ENCODE data around the gene EPHB1.
A peak's percentile ranks its signal among the peaks of the same experiment; 100 is the strongest.
"Not testable (repeated sequence)": the region's sequence is repeated elsewhere in the genome, so short reads cannot be mapped to it uniquely, and the experiment has no call there.

The EPHB1 gene

GRCh38 chr3:134985864-134986715 is 191.0 kb downstream of the EPHB1 start:
- FAIRE-seq (no peak), DNase-seq (ENCODE audit: insufficient read length, low spot score) (no peak)

DNA sequence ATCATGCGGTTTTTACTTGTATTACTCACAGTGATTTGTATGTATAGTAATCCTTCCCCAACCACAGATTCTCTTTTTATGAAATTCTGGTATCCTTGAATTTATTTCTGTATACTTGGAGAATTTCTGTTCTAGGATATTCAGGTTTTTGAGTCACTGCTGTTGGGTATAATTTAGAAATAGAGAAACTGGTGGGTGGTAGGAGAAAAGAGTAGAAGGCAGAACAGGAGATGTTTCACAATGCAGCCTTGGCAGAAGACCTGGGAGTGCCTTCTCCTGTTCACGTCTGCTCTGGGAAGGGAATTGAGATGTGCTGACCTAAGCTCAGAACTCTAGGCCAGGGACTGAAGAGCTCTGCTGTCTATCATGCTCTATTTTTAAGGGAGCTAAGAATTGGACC is 193.6 kb downstream of the EPHB1 start:
- no peak for FAIRE-seq

GRCh38 chr3:134991003-134991402 is 195.9 kb downstream of the EPHB1 start:
- DNase-seq (ENCODE audit: insufficient read length, low spot score) (no peak), FAIRE-seq (no peak)

More for the DNA sequence above, 193.6 kb downstream of the EPHB1 start:
- no peak for DNase-seq (ENCODE audit: insufficient read length, low spot score)

DNA sequence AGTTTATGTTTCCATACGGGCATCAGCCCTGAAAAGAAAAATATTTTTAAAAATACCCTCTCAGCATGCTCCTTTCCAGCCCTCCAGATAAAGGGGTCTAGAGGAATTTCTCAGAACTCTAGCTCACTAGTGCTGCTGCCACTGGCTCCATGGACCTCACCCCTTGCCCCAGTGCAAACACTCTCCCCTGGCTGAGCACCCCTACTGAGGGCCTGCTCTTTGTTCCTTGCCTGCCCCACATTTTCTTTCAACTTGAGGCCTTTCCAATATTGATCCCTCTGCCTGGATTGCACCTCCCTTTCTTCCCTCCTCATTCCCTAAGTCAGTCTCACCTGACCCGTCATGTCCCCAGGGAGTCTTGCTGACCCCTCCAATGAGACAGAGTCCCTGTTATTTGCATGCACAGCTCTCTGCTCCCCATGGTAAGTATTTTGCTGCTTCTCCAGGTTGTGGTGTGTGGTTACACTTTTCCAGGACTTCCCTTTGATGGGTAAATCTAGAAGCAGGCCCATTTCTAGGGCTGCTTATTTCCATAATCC is 196.5 kb downstream of the EPHB1 start:
- DNase-seq (ENCODE audit: insufficient read length, low spot score): no peak
- no peak for FAIRE-seq

DNA sequence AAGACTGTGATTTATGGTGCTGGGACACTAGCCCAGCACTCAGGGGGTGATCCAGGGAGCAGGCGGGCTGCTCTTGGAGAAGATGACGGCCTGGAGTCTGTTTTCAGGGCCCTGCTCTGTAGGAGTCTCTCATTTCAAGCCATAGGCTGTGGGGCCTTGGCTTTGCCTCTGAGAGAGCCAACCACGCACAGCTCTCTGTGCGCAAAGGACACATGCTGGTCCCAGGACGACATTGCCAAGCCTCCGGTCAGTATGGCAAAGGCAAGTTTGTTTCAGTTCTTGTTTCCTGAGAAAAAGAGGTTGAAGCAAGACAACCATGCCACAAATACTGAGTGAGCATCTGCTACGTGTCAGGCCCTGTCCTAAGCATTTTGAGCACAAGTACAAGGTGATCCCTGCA is 197.1 kb downstream of the EPHB1 start:
- DNase-seq (ENCODE audit: insufficient read length, low spot score) (no peak), FAIRE-seq (no peak)

- DNase-seq (ENCODE audit: insufficient read length, low spot score) (no peak), FAIRE-seq (no peak)
Measured at GRCh38 chr3:134992586-134992985, 197.5 kb downstream of the EPHB1 start.

GRCh38 chr3:134993011-134993410 is 198.0 kb downstream of the EPHB1 start:
- FAIRE-seq (no peak), DNase-seq (ENCODE audit: insufficient read length, low spot score) (no peak)

GRCh38 chr3:134998158-134998557 is 203.1 kb downstream of the EPHB1 start:
- DNase-seq (ENCODE audit: insufficient read length, low spot score): no peak
- FAIRE-seq: no peak

DNA sequence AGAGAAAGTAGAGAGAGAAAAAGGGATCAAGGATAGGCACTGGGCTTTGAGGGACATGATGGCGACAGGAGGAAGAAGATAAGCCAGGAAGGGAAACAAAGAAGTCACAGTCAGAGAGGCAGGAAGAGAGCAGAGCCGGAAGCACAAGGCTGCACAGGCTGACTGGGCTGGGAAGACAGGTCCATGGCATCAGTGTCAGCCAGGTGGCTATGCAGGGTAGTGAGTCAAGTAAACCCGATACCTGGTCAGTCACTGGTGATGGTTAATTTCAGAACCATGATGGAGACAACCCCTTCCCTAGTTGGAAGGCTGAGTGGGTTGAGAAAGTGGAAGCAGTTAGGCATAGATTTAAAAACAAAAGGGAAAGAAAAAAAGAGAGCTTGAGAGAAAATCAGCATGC is 203.8 kb downstream of the EPHB1 start:
- DNase-seq (ENCODE audit: insufficient read length, low spot score) (no peak), FAIRE-seq (no peak)

DNA sequence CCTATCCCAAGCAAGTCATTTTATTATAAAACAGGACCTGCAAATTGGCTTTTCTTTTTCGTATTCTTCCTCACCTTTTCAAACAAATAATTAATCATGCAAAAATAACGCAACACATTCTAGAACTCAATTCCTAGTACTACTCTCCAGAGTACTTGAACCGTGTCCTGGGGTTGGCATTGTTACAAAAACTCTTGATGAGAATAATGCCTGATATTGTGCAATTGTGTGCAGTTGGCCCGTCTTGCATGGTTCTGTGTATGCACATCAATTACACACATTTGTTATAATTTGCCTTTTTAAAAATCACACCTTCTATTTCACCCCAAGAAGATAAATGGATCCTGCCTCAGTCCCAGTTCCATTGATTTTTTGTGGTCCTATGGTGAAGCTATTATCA is 205.4 kb downstream of the EPHB1 start:
- DNase-seq (ENCODE audit: insufficient read length, low spot score) (no peak), FAIRE-seq (no peak)

GRCh38 chr3:135005616-135006015 is 210.6 kb downstream of the EPHB1 start:
- FAIRE-seq; DNase-seq (ENCODE audit: insufficient read length, low spot score): not testable (repeated sequence)

- FAIRE-seq: peak; percentile 91
Measured at GRCh38 chr3:135007607-135008006, 212.5 kb downstream of the EPHB1 start.

DNA sequence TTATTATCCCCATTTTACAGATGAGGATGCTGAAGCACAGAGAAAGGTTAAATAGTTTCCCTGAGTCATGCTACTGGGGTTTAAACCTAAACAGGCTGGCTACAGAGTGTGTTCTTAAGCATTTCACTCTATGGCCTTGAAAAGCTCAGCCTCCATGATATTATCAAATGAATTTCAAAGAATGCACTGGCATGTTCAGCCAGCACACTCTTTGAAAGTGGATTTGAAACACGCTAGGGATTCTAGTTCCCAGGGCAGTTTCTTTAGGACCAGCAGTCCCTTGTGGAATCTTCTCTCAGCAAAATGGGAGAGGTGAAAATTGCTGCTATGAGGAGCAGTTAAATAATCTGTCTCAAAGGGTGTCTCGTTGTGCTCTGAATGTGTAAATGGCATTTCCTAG is 213.3 kb downstream of the EPHB1 start:
- FAIRE-seq: no peak
- no peak for DNase-seq (ENCODE audit: insufficient read length, low spot score)

More at GRCh38 chr3:135007607-135008006, 212.5 kb downstream of the EPHB1 start:
- DNase-seq (ENCODE audit: insufficient read length, low spot score): peak; percentile 26

GRCh38 chr3:135009014-135009413 is 214.0 kb downstream of the EPHB1 start:
- no peak for DNase-seq (ENCODE audit: insufficient read length, low spot score)
- FAIRE-seq: no peak

DNA sequence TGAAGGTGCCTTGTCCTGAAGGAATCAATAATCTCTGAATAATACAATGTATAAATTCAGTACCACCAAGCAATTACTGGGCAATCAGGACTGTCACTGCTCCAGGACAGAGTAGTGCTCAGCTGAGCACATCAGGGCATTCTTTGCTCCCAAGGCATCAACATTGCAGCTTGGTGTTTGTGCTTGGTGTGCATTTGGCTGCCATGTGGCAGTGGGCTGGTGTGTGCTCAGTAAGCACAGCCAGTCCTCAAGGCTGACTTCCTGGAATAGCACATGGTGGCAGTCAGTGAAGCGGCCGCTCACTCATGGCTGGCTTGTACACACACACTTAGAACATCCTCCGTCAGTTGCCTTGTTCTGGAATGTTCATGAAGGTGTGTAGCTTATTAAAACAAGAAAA is 217.0 kb downstream of the EPHB1 start:
- no peak for FAIRE-seq

GRCh38 chr3:135013206-135013605 is 218.1 kb downstream of the EPHB1 start:
- no peak for FAIRE-seq

More for the DNA sequence above, 217.0 kb downstream of the EPHB1 start:
- DNase-seq (ENCODE audit: insufficient read length, low spot score): no peak

GRCh38 chr3:135014566-135014965 is 219.5 kb downstream of the EPHB1 start:
- FAIRE-seq (no peak), DNase-seq (ENCODE audit: insufficient read length, low spot score) (no peak)

More at GRCh38 chr3:135013206-135013605, 218.1 kb downstream of the EPHB1 start:
- DNase-seq (ENCODE audit: insufficient read length, low spot score): no peak

- no peak for FAIRE-seq
- no peak for DNase-seq (ENCODE audit: insufficient read length, low spot score)
Measured at GRCh38 chr3:135017003-135017893, 222.2 kb downstream of the EPHB1 start.

DNA sequence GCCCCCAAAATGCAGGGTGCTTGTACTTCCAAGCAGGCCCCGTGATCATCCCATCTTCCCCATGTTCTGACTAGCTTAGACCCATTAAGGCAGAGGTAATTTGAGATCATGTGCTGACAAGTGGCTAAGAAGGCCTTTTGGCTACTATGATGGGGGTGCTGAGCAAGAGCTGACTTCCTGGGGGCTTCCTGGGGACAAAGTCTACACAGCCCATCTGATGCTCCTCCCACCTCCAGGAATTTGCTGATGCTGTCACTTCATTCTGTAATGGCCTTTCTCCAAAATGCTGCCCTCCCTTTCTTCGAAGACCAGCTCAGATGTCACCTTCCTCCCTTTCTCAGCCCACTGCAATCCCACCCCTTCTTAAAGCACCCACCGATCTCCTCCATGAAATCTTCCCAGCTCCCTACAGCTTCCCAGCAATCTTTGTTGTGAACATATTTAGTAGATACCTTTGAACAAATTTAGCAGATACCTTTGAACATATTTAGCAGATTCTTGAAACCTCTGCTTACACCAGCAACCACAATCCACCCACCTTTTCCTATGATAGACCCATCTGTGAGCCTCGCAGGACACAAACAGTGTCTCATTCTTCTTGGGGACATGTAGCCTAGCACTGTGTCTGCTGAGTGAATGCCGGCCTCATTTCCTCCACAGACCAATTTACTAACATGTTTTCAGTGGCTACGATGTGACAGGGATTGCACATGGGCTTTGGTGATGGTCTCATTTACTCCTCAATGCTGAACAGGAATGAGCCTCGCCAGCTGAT is 223.3 kb downstream of the EPHB1 start:
- FAIRE-seq (no peak), DNase-seq (ENCODE audit: insufficient read length, low spot score) (no peak)

DNA sequence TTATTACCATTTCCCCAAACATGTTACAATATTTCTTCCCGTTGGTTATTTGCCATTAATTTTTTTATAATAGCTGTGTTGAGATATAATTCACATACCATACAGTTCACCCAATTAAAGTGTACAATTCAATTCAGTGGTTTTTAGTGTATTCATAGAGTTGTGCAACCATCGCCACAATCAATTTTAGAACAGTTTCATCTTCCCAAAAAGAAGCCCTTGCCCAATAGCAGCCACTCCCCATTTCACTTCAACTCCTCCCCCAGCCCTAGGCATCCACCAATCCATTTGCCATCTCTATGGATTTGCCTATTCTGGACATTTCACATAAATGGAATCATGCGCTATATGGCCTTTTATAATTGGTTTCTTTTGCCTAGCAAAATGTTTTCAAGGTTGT is 225.1 kb downstream of the EPHB1 start:
- no peak for DNase-seq (ENCODE audit: insufficient read length, low spot score)
- no peak for FAIRE-seq

Measured in HTR-8/SVneo (cell line).